ENCODE measurements around the gene JUP. TPM values are rescaled to one million over a fixed set of nuclear protein-coding genes. Genes with fewer than 3 reads are reported as not detected.
A peak's percentile ranks its signal among the peaks of the same experiment; 100 is the strongest.

The JUP gene
- total and polyA plus RNA-seq, 2 donors from 2014 or later: 148 to 223 TPM

GRCh38 chr17:41814195-41814594 lies 27.7 kb upstream of the JUP start:
- peaks cover 0 to 21% (median 13%) of the 10 kb centered on the region in 3 donors for H3K4me1 ChIP-seq (ENCODE audit: control insufficient read depth in 2 of 3, insufficient read depth in 2 of 3, low read depth in 1 of 3, low read length in 3 of 3)
- H3K27me3 ChIP-seq (ENCODE audit: control insufficient read depth, insufficient read depth, low read length): no peaks in the 10 kb centered on the region
- H3K9ac ChIP-seq (ENCODE audit: low read length in 3 of 3): no peak overlapping the region
- no peak for TF ChIP-seq CTCF (IDR thresholded peaks at IDR 0.05; ENCODE audit: borderline replicate concordance, extremely low read depth, insufficient read depth)
- no peaks in the 10 kb centered on the region for H3K9me3 ChIP-seq (ENCODE audit: control insufficient read depth in 2 of 3, insufficient read depth in 1 of 3, low read length in 3 of 3)
- intact Hi-C loops (cut with DNase I): no loop called here
- H3K4me3 ChIP-seq (ENCODE audit: low read length in 3 of 3): peak overlapping the region in 1 of 3 donors; percentile 7
- FAIRE-seq: no peak
- no peaks in the 10 kb centered on the region for H3K36me3 ChIP-seq (ENCODE audit: control insufficient read depth in 2 of 3, insufficient read depth in 3 of 3, low read length in 3 of 3)
- peak in 4 of 5 donors; percentile 35 to 74 (median 47) for DNase-seq
- H3K27ac ChIP-seq (ENCODE audit: low read depth in 2 of 2, low read length in 2 of 2): no peak overlapping the region

- no peak for TF ChIP-seq CTCF (IDR thresholded peaks at IDR 0.05; ENCODE audit: borderline replicate concordance, extremely low read depth, insufficient read depth)
- H3K9me3 ChIP-seq (ENCODE audit: control insufficient read depth in 2 of 3, insufficient read depth in 1 of 3, low read length in 3 of 3): no peaks in the 10 kb centered on the region
- H3K4me3 ChIP-seq (ENCODE audit: low read length in 3 of 3): peak overlapping the region in 1 of 3 donors; percentile 84
- intact Hi-C loops (cut with DNase I): no loop called here
- no peaks in the 10 kb centered on the region for H3K27me3 ChIP-seq (ENCODE audit: control insufficient read depth, insufficient read depth, low read length)
- FAIRE-seq: no peak
- DNase-seq: peak in 1 of 5 donors; percentile 53
- no peak overlapping the region for H3K9ac ChIP-seq (ENCODE audit: low read length in 3 of 3)
- peaks cover 0 to 21% (median 13%) of the 10 kb centered on the region in 3 donors for H3K4me1 ChIP-seq (ENCODE audit: control insufficient read depth in 2 of 3, insufficient read depth in 2 of 3, low read depth in 1 of 3, low read length in 3 of 3)
- H3K27ac ChIP-seq (ENCODE audit: low read depth in 2 of 2, low read length in 2 of 2): no peak overlapping the region
- no peaks in the 10 kb centered on the region for H3K36me3 ChIP-seq (ENCODE audit: control insufficient read depth in 2 of 3, insufficient read depth in 3 of 3, low read length in 3 of 3)
Observed at GRCh38 chr17:41813699-41814124, 27.2 kb upstream of the JUP start.

GRCh38 chr17:41813152-41813680 lies 26.7 kb upstream of the JUP start:
- intact Hi-C loops (cut with DNase I): no loop called here
- FAIRE-seq: no peak
- Histone ChIP-seq H3K4me1 (ENCODE audit: control insufficient read depth in 2 of 3, insufficient read depth in 2 of 3, low read depth in 1 of 3, low read length in 3 of 3) (peaks cover 0 to 21% (median 13%) of the 10 kb centered on the region in 3 donors), H3K27me3 (ENCODE audit: control insufficient read depth, insufficient read depth, low read length) (no peaks in the 10 kb centered on the region), H3K36me3 (ENCODE audit: control insufficient read depth in 2 of 3, insufficient read depth in 3 of 3, low read length in 3 of 3) (no peaks in the 10 kb centered on the region), H3K27ac (ENCODE audit: low read depth in 2 of 2, low read length in 2 of 2) (no peak overlapping the region), H3K9me3 (ENCODE audit: control insufficient read depth in 2 of 3, insufficient read depth in 1 of 3, low read length in 3 of 3) (no peaks in the 10 kb centered on the region), H3K4me3 (ENCODE audit: low read length in 3 of 3) (peak overlapping the region in 2 of 3 donors; percentile 74 to 84), H3K9ac (ENCODE audit: low read length in 3 of 3) (no peak overlapping the region)
- no peak for DNase-seq
- no peak for TF ChIP-seq CTCF (IDR thresholded peaks at IDR 0.05; ENCODE audit: borderline replicate concordance, extremely low read depth, insufficient read depth)

Measured in kidney (tissue), 14 donors.